GM12801 (cell line): ENCODE data around the gene SFSWAP.

ENCODE experiments used
- TF ChIP-seq, protein P1 (sequence below): IDR thresholded peaks from one replicate; pipeline ENCODE4 v1.5.1; 2011; ENCODE audit warnings: control low read depth; ENCODE audit not compliant: insufficient read length; ENCODE audit errors: extremely low read depth

The SFSWAP gene

DNA sequence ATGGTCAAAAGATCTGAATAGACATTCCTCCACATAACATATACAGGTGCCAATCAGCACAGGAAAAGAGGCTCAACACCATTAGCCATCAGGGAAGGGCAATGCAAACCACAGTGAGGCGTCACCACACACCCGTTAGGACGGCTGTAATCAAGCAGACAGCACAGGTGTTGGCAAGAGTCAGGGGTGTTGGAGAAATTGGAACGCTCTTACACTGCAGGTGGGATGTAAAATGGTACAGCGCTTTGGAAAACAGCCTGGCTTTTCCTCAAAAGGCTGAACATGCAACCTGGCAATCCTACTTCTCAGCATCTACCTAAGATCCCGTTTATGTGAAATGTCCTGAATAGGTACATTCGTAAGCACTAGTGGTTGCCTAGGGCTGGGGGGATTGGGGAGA, 95.8 kb downstream of the SFSWAP start:
- TF ChIP-seq, protein P1, sequence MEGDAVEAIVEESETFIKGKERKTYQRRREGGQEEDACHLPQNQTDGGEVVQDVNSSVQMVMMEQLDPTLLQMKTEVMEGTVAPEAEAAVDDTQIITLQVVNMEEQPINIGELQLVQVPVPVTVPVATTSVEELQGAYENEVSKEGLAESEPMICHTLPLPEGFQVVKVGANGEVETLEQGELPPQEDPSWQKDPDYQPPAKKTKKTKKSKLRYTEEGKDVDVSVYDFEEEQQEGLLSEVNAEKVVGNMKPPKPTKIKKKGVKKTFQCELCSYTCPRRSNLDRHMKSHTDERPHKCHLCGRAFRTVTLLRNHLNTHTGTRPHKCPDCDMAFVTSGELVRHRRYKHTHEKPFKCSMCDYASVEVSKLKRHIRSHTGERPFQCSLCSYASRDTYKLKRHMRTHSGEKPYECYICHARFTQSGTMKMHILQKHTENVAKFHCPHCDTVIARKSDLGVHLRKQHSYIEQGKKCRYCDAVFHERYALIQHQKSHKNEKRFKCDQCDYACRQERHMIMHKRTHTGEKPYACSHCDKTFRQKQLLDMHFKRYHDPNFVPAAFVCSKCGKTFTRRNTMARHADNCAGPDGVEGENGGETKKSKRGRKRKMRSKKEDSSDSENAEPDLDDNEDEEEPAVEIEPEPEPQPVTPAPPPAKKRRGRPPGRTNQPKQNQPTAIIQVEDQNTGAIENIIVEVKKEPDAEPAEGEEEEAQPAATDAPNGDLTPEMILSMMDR = no peak

DNA sequence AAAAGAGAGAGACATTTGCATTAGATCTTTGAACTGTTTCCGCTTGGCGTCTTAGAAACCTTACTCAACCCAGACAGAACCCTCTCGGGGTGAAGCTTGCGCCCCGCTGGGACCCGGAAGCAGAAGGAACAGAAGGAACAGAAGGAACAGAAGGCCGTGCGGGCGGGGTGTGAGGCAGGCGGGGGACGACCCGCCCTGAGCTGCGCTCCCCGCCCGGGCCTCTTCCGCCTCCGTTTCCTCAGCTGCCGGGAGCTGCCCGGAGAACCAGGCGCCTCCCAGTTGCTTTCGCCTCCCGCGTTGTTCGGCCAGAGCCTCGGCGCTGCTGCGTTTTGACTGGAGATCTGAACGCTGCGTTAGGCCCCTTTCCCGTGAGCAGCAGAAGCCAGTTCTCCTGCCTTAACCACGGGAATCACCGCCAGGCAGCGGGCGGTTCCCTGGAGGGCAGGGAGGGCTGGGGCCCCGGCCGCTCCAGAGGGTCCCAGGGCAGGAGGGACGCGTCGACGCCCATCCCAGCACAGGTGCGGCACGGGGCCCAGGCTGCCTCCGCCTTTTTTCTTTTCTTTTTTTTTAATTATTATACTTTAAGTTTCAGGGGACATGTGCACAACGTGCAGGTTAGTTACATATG, 98.0 kb downstream of the SFSWAP start:
- TF ChIP-seq, protein P1 = no peak

DNA sequence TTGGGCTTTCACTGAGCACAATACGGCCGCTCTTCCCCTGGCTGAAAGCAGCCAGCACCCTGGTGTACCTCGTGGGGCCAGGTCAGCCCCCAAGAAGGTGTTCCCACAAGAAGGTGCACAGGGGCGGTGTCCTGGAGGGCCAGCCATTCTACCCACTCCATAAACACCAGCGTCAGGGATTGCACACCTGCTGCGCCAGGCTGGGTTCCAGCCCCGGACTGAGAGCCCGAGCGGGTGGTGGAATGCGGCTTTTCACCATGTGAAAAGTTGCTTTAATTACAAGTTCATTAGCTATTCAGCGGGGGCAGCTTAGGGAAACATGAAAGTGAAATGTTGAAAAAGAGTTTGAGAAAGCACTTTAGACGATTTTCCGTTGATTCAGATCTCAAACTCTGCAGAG, 99.8 kb downstream of the SFSWAP start:
- TF ChIP-seq, protein P1 = no peak

DNA sequence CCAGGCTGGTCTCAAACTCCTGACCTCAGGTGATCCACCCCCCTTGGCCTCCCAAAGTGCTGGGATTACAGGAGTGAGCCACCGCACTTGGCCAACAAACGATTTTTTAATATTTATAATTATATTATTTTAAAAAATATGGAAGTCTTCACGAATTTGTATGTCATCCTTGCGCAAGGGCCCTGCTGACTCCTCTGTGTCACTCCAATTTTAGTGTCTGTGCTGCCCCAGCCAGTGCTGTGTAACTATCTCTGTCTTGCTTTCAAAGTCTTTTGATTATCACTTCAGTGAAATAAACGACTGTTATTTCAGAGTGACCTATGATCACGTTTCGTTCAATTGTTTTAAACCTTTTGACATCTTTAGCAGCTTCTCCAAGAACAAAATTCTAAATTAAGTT, 104.2 kb downstream of the SFSWAP start:
- TF ChIP-seq, protein P1 = no peak

DNA sequence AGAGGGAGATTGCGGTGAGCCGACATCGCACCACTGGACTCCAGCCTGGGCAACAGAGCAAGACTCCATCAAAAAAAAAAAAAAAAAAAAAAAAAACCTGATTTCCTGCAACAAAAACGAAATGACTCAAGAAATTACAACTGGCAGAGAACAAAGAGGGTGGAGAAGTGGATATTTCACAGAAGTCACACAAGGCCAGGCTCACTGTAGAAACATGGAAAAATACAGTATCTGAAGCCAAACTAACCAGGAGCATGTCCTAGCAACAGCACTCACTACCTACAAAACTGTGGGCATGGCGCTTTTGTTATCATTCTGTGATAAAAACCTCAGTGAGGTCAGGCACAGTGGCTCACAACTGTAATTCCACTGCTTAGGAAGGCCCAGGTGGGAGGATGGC, 105.6 kb downstream of the SFSWAP start:
- TF ChIP-seq, protein P1 = no peak

DNA sequence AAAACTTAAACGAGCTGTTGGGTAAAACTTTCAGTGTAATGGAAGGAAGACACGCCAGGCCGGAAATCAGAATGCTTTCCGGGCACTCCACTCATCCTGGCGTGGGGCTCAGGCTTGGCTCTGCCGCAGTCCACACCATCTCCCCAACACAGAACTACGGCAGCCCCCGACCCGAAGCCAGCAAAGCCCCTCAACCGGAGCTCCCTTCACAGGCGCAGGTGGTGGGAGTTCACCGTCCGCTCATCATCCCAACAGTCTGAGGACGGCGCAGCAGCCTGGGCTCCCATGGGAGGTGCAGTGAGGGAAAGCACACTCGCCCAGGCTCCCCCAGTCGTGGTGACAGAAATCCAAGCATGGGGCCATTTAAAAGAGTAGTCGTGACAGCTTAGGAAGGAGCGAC, 106.4 kb downstream of the SFSWAP start:
- TF ChIP-seq, protein P1 = no peak

DNA sequence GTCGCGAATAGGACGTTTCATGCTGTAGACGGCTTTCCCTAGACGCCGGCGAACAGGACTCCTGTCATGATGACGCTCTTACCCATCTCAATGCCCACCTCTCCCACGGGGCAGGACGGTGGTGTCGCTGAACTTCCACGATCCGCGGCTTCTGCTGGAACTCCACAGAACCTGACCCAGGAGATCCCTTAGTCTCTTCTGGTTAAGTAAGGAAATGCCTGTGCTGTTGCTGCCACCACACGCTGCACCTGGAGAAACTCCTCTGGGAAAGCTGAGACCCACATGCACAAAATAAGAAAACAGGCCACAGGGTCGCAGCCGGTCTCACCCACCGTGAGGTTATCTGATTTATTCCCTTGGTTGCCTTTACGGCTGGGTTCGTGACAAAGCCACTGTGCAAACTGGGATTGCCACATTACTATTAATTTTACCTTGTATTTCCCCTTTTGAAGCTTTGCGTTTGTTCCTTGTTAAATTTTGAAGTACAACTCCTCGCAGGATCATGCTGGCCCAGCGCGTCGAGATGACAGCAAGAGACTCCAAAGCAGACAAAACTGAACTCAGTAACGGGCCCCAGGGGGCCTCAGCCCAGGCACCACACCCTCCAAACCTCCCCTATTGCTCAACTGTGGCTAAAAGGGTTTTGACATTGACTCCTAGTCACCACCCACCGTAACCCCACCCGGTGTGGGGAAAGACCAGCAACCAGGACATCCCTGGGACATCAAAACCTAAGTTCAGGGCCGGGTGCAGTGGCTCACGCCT, 108.1 kb downstream of the SFSWAP start:
- TF ChIP-seq, protein P1 = no peak
